Panc1 (cell line): Measurements from ENCODE around the gene CCDC154. TPM values are rescaled to one million over a fixed set of nuclear protein-coding genes. Genes with fewer than 3 reads are reported as not detected.

ENCODE experiments used
- ATAC-seq: fragments of 200-7000 bp; cut with Tn5 transposase; 2 replicates; pipeline ENCODE4 v1.9.1; 2020; ENCODE audit warnings: mild to moderate bottlenecking, moderate library complexity
- BruUV-seq: library from RNA; stranded (reverse); fragments of 400-500 nt; replicated peaks from 2 replicates; lab custom pipeline; 2021; lab: Mats Ljungman, UMichigan
- CTCF ChIA-PET: fragments of 300-600 bp; sonication (Branson Sonifier 250); formaldehyde crosslinking; loops from one replicate; lab custom pipeline; 2022; ENCODE audit warnings: antibody characterized with exemption; lab: Charles Lee
- POLR2A ChIA-PET: fragments of 300-600 bp; sonication (Branson Sonifier 250); formaldehyde crosslinking; loops from one replicate; lab custom pipeline; 2022; ENCODE audit warnings: antibody characterized with exemption; lab: Charles Lee
- DNase-seq: peaks from one replicate; pipeline ENCODE4 v3.0.0-alpha.2; 2010; ENCODE audit warnings: low read depth, low spot score
- H3K27ac ChIP-seq: 2 replicates; pipeline ENCODE4 v1.5.1; 2011; ENCODE audit warnings: mild to moderate bottlenecking, low read length, inconsistent platforms
- H3K27me3 ChIP-seq: fragments of 200-500 bp; sonication (Bioruptor generic); 2 replicates; pipeline ENCODE4 v1.6.0; 2014; ENCODE audit warnings: low read length, inconsistent platforms; ENCODE audit not compliant: control insufficient read depth, insufficient read depth
- H3K36me3 ChIP-seq: fragments of 200-500 bp; sonication (Bioruptor generic); 2 replicates; pipeline ENCODE4 v1.5.1; 2014; ENCODE audit warnings: inconsistent platforms, mild to moderate bottlenecking, low read length, moderate library complexity; ENCODE audit not compliant: control insufficient read depth, insufficient read depth
- H3K4me1 ChIP-seq: 2 replicates; pipeline ENCODE4 v1.5.1; 2011; ENCODE audit warnings: inconsistent platforms, mild to moderate bottlenecking, low read length, moderate library complexity; ENCODE audit not compliant: control insufficient read depth, insufficient read depth
- H3K4me3 ChIP-seq, 2 experiments: 2 replicates each; pipeline ENCODE4 v1.5.1; 2011 to 2012; ENCODE audit warnings: low read depth in 2 of 2, low read length in 2 of 2, mild to moderate bottlenecking in 2 of 2, inconsistent platforms in 1 of 2, moderate library complexity in 1 of 2
- H3K9me3 ChIP-seq: fragments of 200-500 bp; sonication (Bioruptor generic); 2 replicates; pipeline ENCODE4 v1.5.1; 2014; ENCODE audit warnings: low read depth, mild to moderate bottlenecking, inconsistent platforms, low read length, moderate library complexity; ENCODE audit not compliant: control insufficient read depth, insufficient read depth
- CTCF ChIP-seq: fragments of 450-650 bp; IDR thresholded peaks from 2 replicates; pipeline ENCODE4 v1.5.1; 2017; ENCODE audit warnings: mild to moderate bottlenecking
- POLR2AphosphoS5 ChIP-seq: IDR thresholded peaks from 2 replicates; pipeline ENCODE4 v1.6.1; 2012; ENCODE audit warnings: mild to moderate bottlenecking, low read depth, low read length, moderate library complexity
- REST ChIP-seq, 2 experiments: IDR thresholded peaks; 2 replicates each; pipeline ENCODE4 v1.6.1; 2011 to 2012; ENCODE audit warnings: low read depth in 2 of 2, control low read depth in 1 of 2, low read length in 1 of 2, mild to moderate bottlenecking in 1 of 2, moderate library complexity in 1 of 2; ENCODE audit not compliant: insufficient read depth in 1 of 2
- SIN3A ChIP-seq: IDR thresholded peaks from 2 replicates; pipeline ENCODE4 v1.6.1; 2012; ENCODE audit warnings: low read depth, mild to moderate bottlenecking, low read length, moderate library complexity, borderline replicate concordance; ENCODE audit not compliant: insufficient read depth
- TCF7L2 ChIP-seq: IDR thresholded peaks from 2 replicates; pipeline ENCODE4 v1.6.1; 2011; ENCODE audit warnings: mild to moderate bottlenecking, low read depth, low read length, inconsistent platforms
- in situ Hi-C: cut with HindIII; loops from 2 replicates; pipeline ENCODE4 v1.10.0; 2016; ENCODE audit warnings: low sequenced_read_pairs, low pct_unique_long_range_greater_than_20kb
- intact Hi-C: fragments of 100-400 bp; cut with micrococcal nuclease; formaldehyde crosslinking; loops from one replicate; pipeline ENCODE4 v1.10.0; 2022; ENCODE audit not compliant: unreplicated experiment
- total RNA-seq: library from RNA; stranded (reverse); gene quantifications from one replicate; pipeline ENCODE4 v1.2.1, GENCODE V29; 2021; ENCODE audit not compliant: unreplicated experiment

CCDC154 gene
- total RNA-seq, 1 experiment from 2014 or later = 2.0 TPM

GRCh38 chr16:1413684-1414531, 30.4 kb downstream of the CCDC154 start:
- ATAC-seq (peak; percentile 69), DNase-seq (no peak)
- no peaks in the 10 kb centered on the region for H3K36me3 ChIP-seq
- in situ Hi-C loops = no loop called here
- peaks cover 8% of the 10 kb centered on the region; the same call in 1 of the 2 replicates for H3K4me1 ChIP-seq
- BruUV-seq = no TSS peak
- H3K9me3 ChIP-seq = no peaks in the 10 kb centered on the region
- H3K27ac ChIP-seq = peak overlapping the region; percentile 60; the same call in 1 of the 2 replicates
- H3K4me3 ChIP-seq = peak overlapping the region; percentile 61 to 64
- POLR2A ChIA-PET = interaction anchor here (1.0 kb wide), 1 partner anchor 12 kb away, joined by 3 read pairs; no protein-coding TSS in a partner anchor
- intact Hi-C loops = no loop called here
- CTCF ChIA-PET = no interaction called here
- no peaks in the 10 kb centered on the region for H3K27me3 ChIP-seq
- TF ChIP-seq SIN3A (peak; percentile 68; the same call in 1 of the 2 replicates), POLR2AphosphoS5 (no peak), CTCF (peak; percentile 93)

GRCh38 chr16:1412847-1413246, 31.5 kb downstream of the CCDC154 start:
- in situ Hi-C loops = no loop called here
- intact Hi-C loops = no loop called here
- no peak overlapping the region for H3K27ac ChIP-seq

More at GRCh38 chr16:1412847-1413246, 31.5 kb downstream of the CCDC154 start:
- DNase-seq (no peak), ATAC-seq (no peak)
- no TSS peak for BruUV-seq
- Histone ChIP-seq H3K4me3 (no peak overlapping the region), H3K27me3 (no peaks in the 10 kb centered on the region), H3K4me1 (peaks cover 8% of the 10 kb centered on the region; the same call in 1 of the 2 replicates), H3K9me3 (no peaks in the 10 kb centered on the region), H3K36me3 (no peaks in the 10 kb centered on the region)
- TF ChIP-seq CTCF = no peak
- no peak for TF ChIP-seq TCF7L2
- no peak for TF ChIP-seq POLR2AphosphoS5
- no peak for TF ChIP-seq SIN3A
- TF ChIP-seq REST (IDR thresholded peaks at IDR 0.05; ENCODE audit: insufficient read depth in 1 of 2, low read depth in 2 of 2, low read length in 1 of 2) = no peak
- POLR2A ChIA-PET = no interaction called here
- CTCF ChIA-PET = no interaction called here
